ENCODE measurements around the gene IQCH.

Gene IQCH

GRCh38 chr15:67399925-67400324 lies 145.3 kb downstream of the IQCH start:
- no peak overlapping the region for H3K4me3 ChIP-seq (ENCODE audit: low read depth, low read length)
- DNase-seq (ENCODE audit: low read depth), result no peak
- TF ChIP-seq CTCF (IDR thresholded peaks at IDR 0.05; ENCODE audit: control insufficient read depth, extremely low read depth, insufficient read depth), result no peak

- no peak for DNase-seq (ENCODE audit: low read depth)
- TF ChIP-seq CTCF (IDR thresholded peaks at IDR 0.05; ENCODE audit: control insufficient read depth, extremely low read depth, insufficient read depth), result no peak
- H3K4me3 ChIP-seq (ENCODE audit: low read depth, low read length), result no peak overlapping the region
These were observed 146.3 kb downstream of the IQCH start for GRCh38 chr15:67400890-67401289.

- no peak overlapping the region for H3K4me3 ChIP-seq (ENCODE audit: low read depth, low read length)
- TF ChIP-seq CTCF (IDR thresholded peaks at IDR 0.05; ENCODE audit: control insufficient read depth, extremely low read depth, insufficient read depth), result no peak
- DNase-seq (ENCODE audit: low read depth), result no peak
These were observed 146.8 kb downstream of the IQCH start for GRCh38 chr15:67401336-67401735.

GRCh38 chr15:67403428-67404154 lies 149.0 kb downstream of the IQCH start:
- no peak for DNase-seq (ENCODE audit: low read depth)
- no peak overlapping the region for H3K4me3 ChIP-seq (ENCODE audit: low read depth, low read length)
- TF ChIP-seq CTCF (IDR thresholded peaks at IDR 0.05; ENCODE audit: control insufficient read depth, extremely low read depth, insufficient read depth), result no peak

- H3K4me3 ChIP-seq (ENCODE audit: low read depth, low read length), result no peak overlapping the region
- no peak for TF ChIP-seq CTCF (IDR thresholded peaks at IDR 0.05; ENCODE audit: control insufficient read depth, extremely low read depth, insufficient read depth)
- peak; percentile 52 for DNase-seq (ENCODE audit: low read depth)
These were observed 150.9 kb downstream of the IQCH start for GRCh38 chr15:67405208-67406191.

GRCh38 chr15:67406257-67406861 lies 151.8 kb downstream of the IQCH start:
- no peak overlapping the region for H3K4me3 ChIP-seq (ENCODE audit: low read depth, low read length)
- no peak for DNase-seq (ENCODE audit: low read depth)
- TF ChIP-seq CTCF (IDR thresholded peaks at IDR 0.05; ENCODE audit: control insufficient read depth, extremely low read depth, insufficient read depth), result no peak
